Measurements from ENCODE around the gene RNF144B.

The RNF144B gene

DNA sequence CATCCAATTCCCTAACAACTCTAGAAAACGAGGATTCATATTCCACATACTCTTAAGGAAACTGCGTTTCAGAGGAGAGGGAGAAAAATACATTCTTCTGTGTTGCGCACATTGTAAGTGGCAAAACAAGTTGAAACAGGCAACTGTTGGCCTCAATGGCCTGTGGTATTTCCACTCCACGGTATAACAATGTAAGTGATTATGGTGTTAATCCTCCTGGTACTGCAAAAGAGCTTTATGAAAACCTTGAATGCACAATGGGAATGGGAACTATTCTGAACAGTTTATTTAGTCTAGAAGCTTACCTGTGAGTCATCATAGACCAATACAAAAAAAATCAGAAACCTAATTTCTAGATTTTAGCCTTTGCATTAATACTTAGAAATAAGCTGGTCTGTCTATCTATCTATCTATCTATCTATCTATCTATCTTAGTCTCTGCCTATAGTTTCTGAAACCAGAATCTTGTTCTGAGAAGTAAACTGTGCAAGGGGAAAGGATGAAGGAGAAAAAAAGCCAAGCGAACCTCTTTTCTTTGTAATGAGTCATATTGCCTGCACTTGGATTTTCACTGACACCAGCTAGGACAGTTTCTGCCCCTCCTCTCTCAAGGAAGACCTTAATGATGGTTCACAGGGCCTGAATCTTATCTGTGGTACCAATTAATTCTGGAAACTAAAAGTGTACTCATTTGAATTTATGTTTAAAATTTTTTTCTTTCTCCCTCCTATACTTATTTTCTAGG, 101.5 kb downstream of the RNF144B start:
- DNase-seq (ENCODE audit: low read depth): no peak

GRCh38 chr6:18489335-18489734, 102.2 kb downstream of the RNF144B start:
- no peak for DNase-seq (ENCODE audit: low read depth)

DNA sequence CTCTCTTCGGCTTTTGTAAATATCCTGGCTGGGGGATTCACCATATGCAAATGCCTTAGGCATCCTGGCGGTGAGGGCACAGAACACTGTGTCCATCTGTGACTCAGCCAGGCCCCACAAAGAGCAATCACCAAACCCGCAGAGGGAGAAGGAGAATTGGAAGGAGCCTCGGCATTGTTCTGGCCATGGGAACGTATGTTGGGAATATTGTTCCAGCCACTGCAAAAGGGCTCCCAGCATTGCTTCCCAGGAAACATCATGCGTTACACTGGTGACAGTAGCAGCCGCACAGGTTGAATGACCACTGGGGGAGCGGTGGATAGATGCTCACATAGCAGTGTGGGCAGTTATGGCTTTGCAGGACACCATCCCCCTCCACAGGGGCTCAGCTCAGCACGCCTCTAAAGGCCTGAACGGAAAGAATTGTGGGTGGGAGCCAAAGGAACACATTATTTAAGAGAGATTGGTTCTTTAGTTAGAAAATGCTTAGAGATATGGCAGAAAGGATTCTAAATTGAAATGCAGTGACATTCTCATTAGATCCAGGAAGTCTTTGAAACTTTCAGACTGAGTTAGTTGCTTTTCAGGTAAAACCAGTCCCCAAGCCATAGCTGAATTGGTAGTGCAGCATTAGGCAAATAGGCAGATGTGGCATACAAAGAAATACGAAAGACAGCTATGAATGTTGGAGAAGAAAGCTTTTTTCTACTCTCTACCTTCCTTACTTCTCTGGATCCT, 104.3 kb downstream of the RNF144B start:
- no peak for DNase-seq (ENCODE audit: low read depth)

- no peak for DNase-seq (ENCODE audit: low read depth)
These were observed 105.8 kb downstream of the RNF144B start for GRCh38 chr6:18492972-18493371.

- no peak for DNase-seq (ENCODE audit: low read depth)
These were observed 106.3 kb downstream of the RNF144B start for GRCh38 chr6:18493382-18493891.

GRCh38 chr6:18493925-18494324, 106.8 kb downstream of the RNF144B start:
- no peak for DNase-seq (ENCODE audit: low read depth)

DNA sequence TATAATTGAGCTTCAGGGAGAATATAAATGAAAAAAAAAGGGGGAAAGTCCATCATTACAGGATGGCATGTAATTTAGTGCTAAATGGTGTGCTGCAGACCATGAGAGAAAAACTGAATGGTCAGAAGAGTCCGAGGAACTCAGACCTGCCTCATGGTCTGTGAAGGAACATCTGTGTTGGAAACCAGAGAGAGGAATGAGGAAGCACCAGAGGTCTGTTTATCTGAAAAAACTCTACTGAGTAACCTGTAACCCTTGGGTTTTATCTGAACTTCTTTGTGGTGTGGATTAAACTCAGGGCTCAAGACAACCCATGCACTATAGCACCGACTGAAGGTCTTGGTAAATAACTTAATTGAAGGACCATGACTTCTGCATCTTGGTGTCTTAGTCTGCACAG, 108.1 kb downstream of the RNF144B start:
- no peak for DNase-seq (ENCODE audit: low read depth)

GRCh38 chr6:18496462-18496861, 109.3 kb downstream of the RNF144B start:
- no peak for DNase-seq (ENCODE audit: low read depth)

- no peak for DNase-seq (ENCODE audit: low read depth)
These were observed 109.9 kb downstream of the RNF144B start for GRCh38 chr6:18497006-18497405.

GRCh38 chr6:18498408-18498807, 111.3 kb downstream of the RNF144B start:
- no peak for DNase-seq (ENCODE audit: low read depth)

DNA sequence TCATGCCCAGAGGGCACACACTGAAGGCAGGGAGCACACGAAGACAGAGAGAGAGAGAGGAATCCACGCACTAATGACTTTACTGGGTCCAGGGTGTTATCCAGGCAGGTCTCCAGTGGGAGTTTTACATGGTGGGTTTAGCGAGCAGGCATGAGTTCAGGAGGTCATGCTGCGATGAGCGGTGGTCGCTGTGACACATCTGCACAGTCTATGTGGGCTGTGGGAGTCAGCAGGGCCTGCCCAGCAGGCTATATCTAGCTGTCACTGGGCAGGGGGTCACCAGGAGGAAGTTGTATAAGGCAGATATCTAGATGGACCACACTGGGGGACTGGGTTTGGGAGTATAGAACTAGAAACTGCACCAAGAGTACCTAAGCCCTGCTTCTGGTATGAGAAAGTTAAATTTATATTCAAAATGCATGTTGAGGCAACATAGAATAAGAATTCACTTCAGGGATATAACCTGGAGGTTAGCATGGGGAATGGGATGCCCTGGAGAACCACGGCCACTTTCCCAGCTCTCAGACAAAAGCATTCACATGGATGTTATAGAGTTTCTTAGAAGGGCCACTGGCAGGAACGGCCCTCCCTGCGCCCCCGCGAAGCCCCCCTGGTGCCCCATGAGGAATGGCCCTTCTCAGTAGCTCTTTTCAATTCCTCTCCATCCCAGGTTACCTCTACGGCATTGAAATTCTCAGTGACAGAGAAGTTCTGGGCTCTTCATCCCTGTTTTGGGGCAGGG, 113.9 kb downstream of the RNF144B start:
- no peak for DNase-seq (ENCODE audit: low read depth)

- DNase-seq (ENCODE audit: low read depth): peak; percentile 39
These were observed 114.5 kb downstream of the RNF144B start for GRCh38 chr6:18501663-18502013.

- DNase-seq (ENCODE audit: low read depth): no peak
These were observed 116.0 kb downstream of the RNF144B start for GRCh38 chr6:18503206-18503592.

GRCh38 chr6:18503593-18504231, 116.6 kb downstream of the RNF144B start:
- DNase-seq (ENCODE audit: low read depth): peak; percentile 83

GRCh38 chr6:18504232-18504596, 117.1 kb downstream of the RNF144B start:
- no peak for DNase-seq (ENCODE audit: low read depth)

DNA sequence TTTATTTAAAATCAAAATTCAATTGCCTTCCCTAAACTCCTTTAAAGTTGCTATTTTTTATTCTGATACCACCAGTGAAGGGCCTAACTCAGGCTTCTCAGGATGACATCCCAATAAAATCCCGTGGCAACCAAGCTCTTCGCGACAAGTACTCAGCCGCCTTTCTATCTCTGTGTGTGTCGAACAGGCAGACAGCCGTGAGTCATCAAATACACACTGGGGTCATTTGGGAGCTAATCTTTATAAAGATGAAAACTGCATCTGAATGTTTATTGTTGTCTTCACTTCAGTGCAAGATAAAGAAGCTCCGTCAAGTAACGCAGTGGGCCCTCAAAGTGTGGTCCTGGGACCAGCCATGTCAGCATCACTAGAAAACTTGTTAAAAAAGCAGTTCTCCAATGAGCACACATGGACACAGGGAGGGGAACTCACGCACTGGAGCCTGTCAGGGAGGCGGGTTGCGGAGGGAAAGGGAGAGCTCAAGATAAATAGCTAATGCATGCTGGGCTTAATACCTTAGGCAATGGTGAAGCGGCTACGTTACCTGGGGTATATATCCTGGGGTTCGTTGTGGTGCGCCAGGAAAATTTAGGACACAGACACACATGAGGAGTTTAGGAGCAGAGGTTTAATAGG, 119.3 kb downstream of the RNF144B start:
- DNase-seq (ENCODE audit: low read depth): no peak

DNA sequence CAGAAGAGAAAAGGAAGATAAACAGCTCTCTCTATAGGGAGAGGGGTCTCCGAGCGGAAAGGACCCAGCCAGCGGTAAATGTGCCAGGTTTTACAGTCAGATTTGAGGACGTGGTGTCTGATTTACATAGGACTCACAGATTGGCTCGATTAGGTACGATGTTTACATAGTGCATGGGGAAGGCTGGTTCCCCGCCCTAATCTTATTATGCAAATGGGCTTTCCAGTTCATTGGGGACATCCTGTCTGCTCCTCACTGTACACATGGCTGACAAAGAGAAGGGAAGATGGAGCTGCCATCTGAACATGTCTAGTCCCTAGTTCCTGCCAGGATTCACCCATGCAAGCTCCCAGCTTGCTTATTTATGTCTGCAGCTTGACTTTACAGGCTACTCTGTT, 119.9 kb downstream of the RNF144B start:
- no peak for DNase-seq (ENCODE audit: low read depth)

- DNase-seq (ENCODE audit: low read depth): peak; percentile 32
These were observed 120.4 kb downstream of the RNF144B start for GRCh38 chr6:18507561-18507960.

DNA sequence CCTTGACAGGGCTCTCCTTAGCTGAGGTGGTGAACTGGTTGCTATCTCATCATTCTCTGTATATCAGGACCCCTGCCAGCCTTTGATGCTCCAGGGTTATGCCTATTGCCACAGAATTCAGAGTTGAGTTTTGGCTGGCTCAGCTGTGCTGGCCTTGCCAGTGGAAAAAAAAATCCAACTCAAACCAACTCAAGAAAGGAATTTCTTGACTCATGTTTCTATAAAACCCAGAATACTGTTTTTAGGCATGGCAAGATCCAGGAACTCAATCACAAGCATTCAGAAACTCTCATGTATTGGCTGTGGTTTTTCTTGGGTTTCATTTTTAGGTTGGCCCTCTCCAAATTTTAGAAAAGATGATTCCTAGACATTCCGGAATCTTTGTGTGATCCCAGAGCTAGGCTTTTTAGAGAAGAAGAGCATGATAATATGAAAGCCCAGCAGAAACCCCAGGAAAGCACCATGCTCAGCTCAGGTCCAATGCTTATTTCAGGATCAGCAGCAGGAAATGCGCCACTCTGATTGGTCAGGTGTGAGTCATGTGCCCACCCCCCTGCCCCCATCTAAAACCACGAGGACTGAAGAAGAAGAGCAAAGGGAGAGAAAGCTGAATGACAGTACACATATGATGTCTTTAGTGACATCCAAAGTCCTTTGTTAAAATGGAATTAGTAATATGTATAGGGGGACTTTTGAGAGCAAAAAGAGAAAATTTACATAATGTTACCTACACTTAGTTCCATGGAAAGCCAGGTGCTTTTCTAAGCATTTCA, 122.9 kb downstream of the RNF144B start:
- no peak for DNase-seq (ENCODE audit: low read depth)

- no peak for DNase-seq (ENCODE audit: low read depth)
These were observed 123.5 kb downstream of the RNF144B start for GRCh38 chr6:18510644-18511033.

- DNase-seq (ENCODE audit: low read depth): no peak
These were observed 124.1 kb downstream of the RNF144B start for GRCh38 chr6:18511211-18511610.

Measured in fibroblast of the conjunctiva (primary cell).